NCI-H446 (cell line): ENCODE data around the gene SHB.

Experiments
- DNase-seq, 2 experiments: peaks; one replicate each; lab custom pipeline; 2025; lab: John Stamatoyannopoulos, UW

The SHB gene

GRCh38 chr9:38024036-38024681 lies 44.9 kb downstream of the SHB start:
- DNase-seq = no peak

- DNase-seq = no peak
Observed at GRCh38 chr9:38023661-38024035, 45.4 kb downstream of the SHB start.

DNA sequence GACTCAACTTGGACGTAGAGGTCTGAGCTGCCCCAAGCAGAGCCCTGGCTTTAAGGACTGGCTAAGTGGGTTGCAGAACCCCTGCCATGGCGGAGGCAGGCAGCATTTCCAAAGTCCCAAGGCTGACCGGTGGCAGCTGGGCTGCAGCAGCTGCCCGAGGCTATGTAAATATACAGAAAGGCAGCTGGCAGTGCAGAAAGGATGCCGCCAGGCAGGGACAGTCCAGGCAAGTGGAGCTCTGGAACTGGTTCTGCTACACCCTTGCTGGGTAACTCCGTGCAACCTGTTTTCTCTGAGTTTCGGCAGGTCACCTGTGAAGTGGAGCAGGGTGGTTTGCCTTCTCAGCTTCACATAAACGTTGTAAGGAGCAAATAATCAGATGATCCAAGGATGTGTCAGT lies 46.0 kb downstream of the SHB start:
- no peak for DNase-seq

DNA sequence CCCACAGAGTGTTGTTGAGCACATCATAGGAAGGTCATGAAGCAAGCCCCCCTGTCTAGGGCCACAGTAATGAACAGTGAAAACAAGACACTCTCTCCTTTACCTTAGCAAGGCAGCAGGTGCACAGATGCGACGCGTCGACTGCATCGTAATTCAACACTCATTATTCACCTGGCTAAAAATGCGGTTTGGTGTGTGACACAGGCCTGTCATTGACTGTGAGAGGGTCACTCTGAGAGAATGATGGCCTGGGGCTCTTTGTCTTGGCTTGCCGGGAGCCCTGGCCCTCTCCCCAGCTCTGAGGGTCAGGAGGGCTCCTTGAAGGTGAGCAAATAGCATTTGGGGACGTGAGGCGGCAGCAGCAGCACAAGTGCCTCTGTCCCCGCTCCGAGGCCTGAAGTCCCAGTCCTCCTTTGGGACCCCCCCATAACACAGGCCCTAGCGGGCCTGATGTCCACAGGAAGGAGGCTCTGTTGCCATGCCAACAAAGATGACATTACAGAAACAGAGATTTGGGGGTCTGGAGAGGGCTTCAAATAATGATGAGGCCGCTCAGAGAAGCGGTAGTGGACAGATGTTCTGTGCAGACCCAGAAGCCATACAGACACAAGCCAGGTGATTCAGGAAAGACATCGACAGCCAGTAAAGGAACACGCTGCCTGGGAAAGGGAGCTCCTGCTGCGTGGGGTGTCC lies 46.7 kb downstream of the SHB start:
- no peak for DNase-seq

DNA sequence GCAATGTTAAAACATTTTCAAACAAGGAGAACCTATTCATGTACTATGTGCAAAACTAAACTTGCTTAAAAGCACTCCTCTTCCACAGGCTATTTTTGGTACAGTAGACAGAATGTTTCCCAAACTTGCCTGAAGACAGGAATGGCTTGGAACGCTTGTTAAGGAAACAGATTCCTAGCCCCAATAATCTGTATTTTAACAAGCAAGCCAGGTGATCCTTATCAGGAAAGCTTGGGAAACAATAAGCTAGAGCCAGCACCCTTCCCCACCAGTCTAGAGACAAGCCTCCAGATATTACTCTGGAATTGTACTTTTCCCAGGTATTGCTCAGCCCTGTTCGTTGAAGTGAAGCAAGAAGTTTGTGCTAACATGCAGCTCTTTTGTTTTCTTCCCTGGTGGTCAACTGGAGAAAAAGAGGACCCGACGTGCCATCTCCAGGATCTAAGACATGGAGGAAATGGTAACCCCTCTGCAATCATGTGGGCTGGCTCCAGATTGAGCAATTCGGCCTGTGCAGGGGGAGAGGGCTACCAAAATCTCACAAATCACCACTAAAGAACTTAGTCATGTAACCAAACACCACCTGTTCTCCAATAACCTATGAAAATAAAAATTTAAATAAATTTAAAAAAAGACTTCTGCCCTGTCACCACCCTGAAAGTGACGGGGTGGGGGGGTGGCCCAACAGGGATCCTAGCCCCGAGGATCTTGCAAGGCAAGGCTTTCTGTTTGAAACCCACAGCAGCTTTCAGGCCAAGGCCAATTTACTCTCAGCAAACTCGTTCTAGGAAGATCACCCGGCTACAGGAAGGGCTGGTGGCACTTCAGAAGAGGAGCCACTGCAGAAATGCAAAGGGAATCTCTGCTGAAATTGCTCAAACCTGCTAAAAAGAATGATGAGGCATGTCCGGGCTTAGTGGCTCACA lies 48.6 kb downstream of the SHB start:
- DNase-seq = no peak

GRCh38 chr9:38019731-38020130 lies 49.3 kb downstream of the SHB start:
- DNase-seq = no peak

GRCh38 chr9:38018958-38019602 lies 49.9 kb downstream of the SHB start:
- DNase-seq = no peak

- DNase-seq = no peak
Observed at GRCh38 chr9:38018241-38018957, 50.6 kb downstream of the SHB start.

GRCh38 chr9:38017885-38018186 lies 51.2 kb downstream of the SHB start:
- DNase-seq = no peak

GRCh38 chr9:38017149-38017884 lies 51.7 kb downstream of the SHB start:
- DNase-seq = no peak

DNA sequence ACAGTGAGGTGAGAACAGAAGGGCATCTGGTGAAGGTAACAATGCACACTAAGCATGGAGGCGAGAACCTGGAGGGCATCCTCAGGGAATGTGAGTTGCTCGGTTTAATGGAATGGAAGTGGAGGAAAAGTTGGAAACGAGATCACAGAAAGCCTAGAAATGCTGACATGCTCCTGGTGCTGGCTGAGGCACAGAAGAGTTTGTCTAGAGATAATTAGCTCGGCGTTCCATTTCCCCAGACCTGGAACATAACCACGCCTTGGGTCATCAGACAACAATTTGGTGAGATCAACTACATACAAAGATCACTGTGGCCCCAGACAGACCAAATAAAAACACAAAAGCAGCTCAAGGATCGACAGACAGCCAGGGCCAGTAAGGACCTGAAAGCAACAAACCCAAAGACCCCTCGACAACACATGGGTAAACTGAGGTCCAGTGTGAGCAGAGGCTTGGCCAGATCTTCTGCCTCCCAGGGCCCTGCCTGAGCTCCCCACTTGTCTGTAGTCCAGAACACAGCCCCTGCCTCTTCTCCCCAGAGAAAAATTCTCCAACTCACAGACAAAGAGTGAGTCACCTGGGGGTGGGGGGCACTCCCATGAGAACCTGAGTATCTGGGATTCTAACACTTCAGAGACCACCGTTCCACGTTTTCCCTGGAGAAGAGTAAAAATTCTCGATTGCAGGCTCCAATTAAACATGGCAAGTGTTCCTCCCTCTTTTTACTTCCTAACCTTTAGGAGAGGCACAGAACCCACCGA lies 52.5 kb downstream of the SHB start:
- no peak for DNase-seq

- DNase-seq = no peak
Observed at GRCh38 chr9:38015906-38016305, 53.1 kb downstream of the SHB start.

GRCh38 chr9:38015266-38015665 lies 53.8 kb downstream of the SHB start:
- no peak for DNase-seq

DNA sequence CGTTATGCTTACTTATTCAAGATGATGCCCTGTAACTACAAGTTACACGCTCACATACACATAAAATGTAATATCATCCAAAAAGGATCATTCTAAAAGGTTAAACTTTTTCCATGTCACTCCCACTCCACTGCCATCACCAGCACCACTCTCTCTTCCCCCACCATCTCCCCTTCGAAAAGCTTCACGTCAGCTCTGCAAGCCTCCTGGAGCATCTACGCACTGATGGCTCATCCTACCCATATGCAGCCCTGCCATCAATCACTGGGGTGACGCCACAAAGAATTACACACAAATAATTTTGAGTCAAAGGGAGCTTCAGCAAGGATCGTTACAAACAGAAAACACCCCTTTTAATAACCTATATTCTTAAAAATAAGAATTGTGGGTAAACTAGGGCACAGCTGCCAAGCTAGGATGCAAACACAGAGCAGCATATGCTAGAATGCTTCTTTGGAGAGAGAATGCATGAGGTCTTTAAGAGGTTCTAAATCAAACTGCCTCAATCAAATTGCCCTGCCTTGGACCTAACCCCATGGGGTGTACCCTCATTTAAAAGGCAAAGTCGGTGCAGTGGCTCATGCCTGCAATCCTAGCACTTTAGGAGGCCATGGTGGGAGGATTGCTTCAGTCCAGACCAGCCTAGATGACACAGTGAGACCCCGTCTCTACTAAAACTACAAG lies 56.1 kb downstream of the SHB start:
- no peak for DNase-seq

- DNase-seq = no peak
Observed at GRCh38 chr9:38011991-38012390, 57.0 kb downstream of the SHB start.

DNA sequence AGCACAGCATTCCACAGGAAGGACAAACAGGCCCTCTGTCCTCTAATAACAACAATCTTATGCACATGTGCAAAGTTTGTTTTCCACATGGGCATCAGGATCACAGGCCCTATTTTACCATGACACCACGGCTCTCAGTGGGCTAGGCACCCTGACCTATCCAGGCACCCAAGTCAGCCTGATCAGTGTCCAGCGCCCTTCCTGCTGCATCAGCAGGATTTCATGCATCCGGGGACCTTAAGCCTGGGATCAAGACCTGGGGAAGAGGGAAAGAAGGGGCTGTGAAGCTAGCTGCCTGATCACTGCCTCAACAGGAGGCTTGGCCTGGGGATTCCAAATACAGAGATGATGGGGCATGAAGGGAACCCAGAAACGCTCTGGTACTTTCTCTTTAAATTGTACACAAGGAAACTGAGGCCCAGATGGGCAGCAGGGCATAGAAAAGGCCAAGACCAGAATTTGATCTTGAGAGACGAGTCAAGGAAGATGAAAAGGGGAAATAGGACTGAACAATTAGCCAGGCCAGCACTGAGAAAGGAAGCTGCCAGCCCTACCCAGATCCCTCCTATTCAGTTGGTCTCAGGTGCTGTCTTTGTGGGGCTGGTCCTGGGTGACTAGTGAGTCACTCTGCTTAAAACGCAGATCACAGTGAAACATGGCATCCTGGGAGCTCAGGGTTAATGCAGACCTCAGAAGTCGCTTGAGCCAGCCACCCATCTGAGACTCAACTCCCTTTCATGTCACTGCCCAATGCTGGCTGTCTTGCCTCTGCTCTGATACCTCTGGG lies 57.9 kb downstream of the SHB start:
- no peak for DNase-seq

DNA sequence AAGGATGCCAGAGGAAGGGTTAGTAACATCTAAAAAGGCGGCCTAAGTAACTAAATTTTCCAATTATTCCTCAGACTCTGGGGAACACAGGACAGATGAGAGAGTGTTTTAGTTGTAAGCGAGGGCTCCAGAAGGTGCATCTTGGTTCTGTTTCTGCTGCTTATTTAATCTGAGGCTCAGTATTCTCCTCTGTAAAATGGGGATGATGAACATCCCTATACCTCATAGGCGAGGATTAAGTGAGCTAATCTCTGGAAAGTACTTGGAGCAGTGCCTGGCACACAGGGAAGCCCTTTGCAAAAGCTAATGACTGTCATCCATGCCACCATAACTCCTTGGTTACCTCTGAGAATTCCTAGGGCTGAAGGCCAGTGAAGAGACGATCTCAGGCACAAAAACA lies 59.0 kb downstream of the SHB start:
- no peak for DNase-seq

DNA sequence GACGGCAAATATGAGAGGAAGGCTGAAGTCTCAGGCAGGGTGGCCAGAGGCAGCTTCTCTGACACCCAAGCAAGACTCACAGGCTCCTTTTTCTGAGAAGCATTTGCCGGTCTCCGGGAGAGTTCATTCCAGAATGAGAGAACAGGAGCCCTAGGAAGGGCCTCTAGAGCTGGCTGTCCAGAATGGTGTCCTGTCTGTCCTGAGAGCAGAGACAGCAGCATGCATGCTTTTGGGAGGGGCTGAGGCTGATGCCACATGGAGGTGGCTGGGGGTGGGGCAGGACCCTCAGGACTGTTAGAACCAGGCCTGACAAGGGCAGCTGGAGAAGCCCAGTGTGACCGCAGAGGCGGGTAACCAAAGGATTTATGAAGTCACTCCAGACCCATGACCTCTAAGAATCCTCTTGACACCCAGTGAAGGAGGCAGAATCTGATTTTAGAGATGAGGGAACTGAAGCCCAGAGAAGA lies 60.0 kb downstream of the SHB start:
- DNase-seq = no peak
